Epithelial cell of prostate (primary cell): ENCODE results near the gene DUXA.
A peak's percentile ranks its signal among the peaks of the same experiment; 100 is the strongest.
"Not testable (repeated sequence)": the region's sequence is repeated elsewhere in the genome, so short reads cannot be mapped to it uniquely, and the experiment has no call there.

Source experiments
- DNase-seq: peaks from one replicate; pipeline ENCODE4 v3.0.0-alpha.2; 2011; ENCODE audit warnings: low read depth, low spot score
- H3K27ac ChIP-seq: fragments of 450-650 bp; 2 replicates; pipeline ENCODE4 v1.5.1; 2017; ENCODE audit warnings: mild to moderate bottlenecking

Gene DUXA

GRCh38 chr19:57167385-57167784 lies at the start of gene DUXA:
Gene DUXA (minus strand): TSS chr19:57167485. CDS start chr19:57167443, 42 bp downstream.
- H3K27ac ChIP-seq: no peak within 1 kb of the TSS
- DNase-seq: no peak

GRCh38 chr19:57212109-57212508 lies 44.8 kb upstream of the DUXA start:
- H3K27ac ChIP-seq: no peak overlapping the region
- DNase-seq: no peak

GRCh38 chr19:57210381-57210780 lies 43.1 kb upstream of the DUXA start:
- no peak for DNase-seq
- no peak overlapping the region for H3K27ac ChIP-seq

- no peak for DNase-seq
Observed at GRCh38 chr19:57202160-57202559, 34.9 kb upstream of the DUXA start.

GRCh38 chr19:57197874-57198273 lies 30.6 kb upstream of the DUXA start:
- not testable (repeated sequence) for H3K27ac ChIP-seq, DNase-seq

More at GRCh38 chr19:57202160-57202559, 34.9 kb upstream of the DUXA start:
- H3K27ac ChIP-seq: no peak overlapping the region

GRCh38 chr19:57192993-57193392 lies 25.7 kb upstream of the DUXA start:
- no peak for DNase-seq

GRCh38 chr19:57192077-57192420 lies 24.8 kb upstream of the DUXA start:
- no peak for DNase-seq
- H3K27ac ChIP-seq: peak overlapping the region; percentile 75

More at GRCh38 chr19:57192993-57193392, 25.7 kb upstream of the DUXA start:
- no peak overlapping the region for H3K27ac ChIP-seq

GRCh38 chr19:57191141-57192076 lies 24.1 kb upstream of the DUXA start, which contains the start of gene ZNF264:
Gene ZNF264 (plus strand): TSS chr19:57191500. CDS start chr19:57191914, 414 bp downstream.
- H3K27ac ChIP-seq: peak within 1 kb of the TSS; percentile 75
- DNase-seq: peak; percentile 20

GRCh38 chr19:57190301-57190700 lies 23.0 kb upstream of the DUXA start:
- no peak overlapping the region for H3K27ac ChIP-seq

GRCh38 chr19:57171551-57172081 lies 4.3 kb upstream of the DUXA start:
- no peak overlapping the region for H3K27ac ChIP-seq
- no peak for DNase-seq

More at GRCh38 chr19:57190301-57190700, 23.0 kb upstream of the DUXA start:
- no peak for DNase-seq

GRCh38 chr19:57165846-57166245 lies 1.4 kb downstream of the DUXA start:
- no peak overlapping the region for H3K27ac ChIP-seq

GRCh38 chr19:57161985-57162539 lies 5.2 kb downstream of the DUXA start:
- no peak for DNase-seq

More at GRCh38 chr19:57165846-57166245, 1.4 kb downstream of the DUXA start:
- no peak for DNase-seq

GRCh38 chr19:57152921-57153320 lies 14.4 kb downstream of the DUXA start:
- DNase-seq: no peak
- no peak overlapping the region for H3K27ac ChIP-seq

More at GRCh38 chr19:57161985-57162539, 5.2 kb downstream of the DUXA start:
- H3K27ac ChIP-seq: no peak overlapping the region

- H3K27ac ChIP-seq: no peak overlapping the region
- DNase-seq: no peak
Observed at GRCh38 chr19:57141699-57142098, 25.6 kb downstream of the DUXA start.

- no peak overlapping the region for H3K27ac ChIP-seq
- DNase-seq: no peak
Observed at GRCh38 chr19:57135797-57136196, 31.5 kb downstream of the DUXA start.

GRCh38 chr19:57127403-57127802 lies 39.9 kb downstream of the DUXA start:
- not testable (repeated sequence) for H3K27ac ChIP-seq, DNase-seq

- no peak for DNase-seq
- no peak overlapping the region for H3K27ac ChIP-seq
Observed at GRCh38 chr19:57123882-57124281, 43.4 kb downstream of the DUXA start.

GRCh38 chr19:57118848-57119247 lies 48.4 kb downstream of the DUXA start:
- no peak for DNase-seq
- H3K27ac ChIP-seq: no peak overlapping the region

- not testable (repeated sequence) for DNase-seq, H3K27ac ChIP-seq
Observed at GRCh38 chr19:57113501-57113900, 53.8 kb downstream of the DUXA start.

GRCh38 chr19:57111329-57111644 lies 56.0 kb downstream of the DUXA start:
- no peak for DNase-seq
- H3K27ac ChIP-seq: no peak overlapping the region
